LHCN-M2 (cell line): Measurements from ENCODE around the gene ALKAL2. TPM values are rescaled to one million over a fixed set of nuclear protein-coding genes. Genes with fewer than 3 reads are reported as not detected.
A peak's percentile ranks its signal among the peaks of the same experiment; 100 is the strongest.

Source experiments
- DNase-seq: peaks from one replicate; pipeline ENCODE4 v3.0.0-alpha.2; 2012; ENCODE audit warnings: low read depth
- total RNA-seq: library from RNA; depleted of rRNA; stranded (reverse); fragments of >200 nt; gene quantifications from 2 replicates; pipeline ENCODE4 v1.2.3, GENCODE V29; 2014

The ALKAL2 gene
- total RNA-seq, 1 experiment from 2014 or later, result not detected

DNA sequence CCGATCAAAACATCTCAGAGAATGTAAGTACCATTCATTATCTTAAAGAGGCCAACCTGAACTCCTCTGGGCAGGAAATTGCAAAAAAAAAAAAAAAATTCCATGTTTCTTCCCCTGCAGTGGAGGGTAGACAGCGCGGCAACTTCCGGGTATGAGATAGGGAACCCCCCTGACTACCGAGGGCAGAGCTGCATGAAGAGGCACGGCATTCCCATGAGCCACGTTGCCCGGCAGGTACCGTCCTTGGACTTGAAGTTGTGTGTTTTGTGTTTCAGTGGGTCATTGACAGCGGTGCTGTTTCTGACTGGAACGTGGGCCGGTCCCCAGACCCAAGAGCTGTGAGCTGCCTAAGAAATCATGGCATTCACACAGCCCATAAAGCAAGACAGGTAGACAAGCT, 16.0 kb downstream of the ALKAL2 start:
- DNase-seq, result no peak

DNA sequence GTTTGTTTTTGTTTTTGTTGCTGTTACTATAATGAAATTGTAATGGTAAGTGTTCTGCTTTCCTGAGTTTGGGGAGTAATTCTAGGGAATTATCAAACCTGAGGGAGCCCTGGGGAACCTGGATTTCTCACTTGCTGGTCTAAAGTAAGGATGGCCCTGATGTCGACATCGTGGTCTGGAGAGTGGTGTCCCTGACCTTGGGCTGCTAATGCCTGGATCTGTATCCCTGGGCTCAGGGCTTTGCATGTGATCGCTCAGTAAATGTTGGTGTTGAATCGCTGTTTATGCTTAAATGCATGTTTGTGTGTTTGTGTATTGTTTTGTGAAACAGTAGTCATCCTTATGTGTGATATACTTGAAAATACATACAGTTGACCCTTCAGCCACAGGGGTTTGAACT, 17.0 kb downstream of the ALKAL2 start:
- no peak for DNase-seq

DNA sequence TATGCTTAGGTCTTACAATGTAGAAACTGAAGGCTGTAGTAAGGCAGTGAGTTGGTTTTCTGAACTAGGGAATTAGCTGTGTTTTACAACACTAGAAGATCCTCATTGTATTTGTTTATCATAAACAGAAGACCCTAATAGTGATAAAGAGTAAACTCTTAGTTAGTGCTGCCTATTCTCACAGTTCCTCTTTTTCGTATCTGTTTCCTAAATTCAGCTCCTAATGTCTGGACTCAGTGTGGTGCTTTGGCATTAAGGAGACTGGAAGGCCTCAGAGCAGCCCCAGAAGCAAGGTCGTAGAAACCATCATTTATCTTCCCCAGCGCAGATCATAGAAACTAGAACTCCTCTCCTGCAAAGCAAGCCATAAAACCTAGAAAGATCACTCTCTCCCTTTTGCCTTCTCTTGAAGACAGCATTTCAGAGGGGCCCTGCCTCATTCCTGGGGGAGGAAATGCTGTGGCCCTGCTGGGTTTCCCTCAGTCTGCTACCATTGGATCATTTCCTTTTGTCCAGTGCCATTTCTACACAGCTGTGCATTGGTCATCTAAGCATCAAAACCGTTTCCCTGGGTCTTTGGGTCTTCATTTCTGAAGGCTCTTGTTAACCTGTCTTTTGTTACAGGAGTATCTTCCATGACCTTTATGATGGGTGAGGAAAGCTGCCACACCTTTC, 18.4 kb downstream of the ALKAL2 start:
- DNase-seq, result no peak

DNA sequence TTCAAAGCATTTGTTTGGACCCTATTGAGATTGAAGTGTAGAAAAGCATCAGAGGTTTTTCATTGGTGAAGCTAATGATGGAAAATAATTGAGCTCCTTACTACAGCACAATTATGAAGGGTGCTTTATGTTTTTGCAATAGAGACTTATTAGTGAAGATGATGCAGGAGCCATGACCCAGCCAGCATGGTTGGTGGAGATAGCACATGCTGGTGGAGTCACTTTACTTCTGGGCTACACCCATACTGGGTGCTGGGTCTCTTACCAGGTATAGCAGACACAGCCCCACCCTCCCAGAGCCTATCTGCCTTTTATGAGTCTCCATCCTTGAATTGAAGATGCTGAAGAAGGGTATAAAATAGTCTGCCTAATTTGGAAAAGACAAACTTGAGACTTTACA, 19.6 kb downstream of the ALKAL2 start:
- DNase-seq, result no peak

DNA sequence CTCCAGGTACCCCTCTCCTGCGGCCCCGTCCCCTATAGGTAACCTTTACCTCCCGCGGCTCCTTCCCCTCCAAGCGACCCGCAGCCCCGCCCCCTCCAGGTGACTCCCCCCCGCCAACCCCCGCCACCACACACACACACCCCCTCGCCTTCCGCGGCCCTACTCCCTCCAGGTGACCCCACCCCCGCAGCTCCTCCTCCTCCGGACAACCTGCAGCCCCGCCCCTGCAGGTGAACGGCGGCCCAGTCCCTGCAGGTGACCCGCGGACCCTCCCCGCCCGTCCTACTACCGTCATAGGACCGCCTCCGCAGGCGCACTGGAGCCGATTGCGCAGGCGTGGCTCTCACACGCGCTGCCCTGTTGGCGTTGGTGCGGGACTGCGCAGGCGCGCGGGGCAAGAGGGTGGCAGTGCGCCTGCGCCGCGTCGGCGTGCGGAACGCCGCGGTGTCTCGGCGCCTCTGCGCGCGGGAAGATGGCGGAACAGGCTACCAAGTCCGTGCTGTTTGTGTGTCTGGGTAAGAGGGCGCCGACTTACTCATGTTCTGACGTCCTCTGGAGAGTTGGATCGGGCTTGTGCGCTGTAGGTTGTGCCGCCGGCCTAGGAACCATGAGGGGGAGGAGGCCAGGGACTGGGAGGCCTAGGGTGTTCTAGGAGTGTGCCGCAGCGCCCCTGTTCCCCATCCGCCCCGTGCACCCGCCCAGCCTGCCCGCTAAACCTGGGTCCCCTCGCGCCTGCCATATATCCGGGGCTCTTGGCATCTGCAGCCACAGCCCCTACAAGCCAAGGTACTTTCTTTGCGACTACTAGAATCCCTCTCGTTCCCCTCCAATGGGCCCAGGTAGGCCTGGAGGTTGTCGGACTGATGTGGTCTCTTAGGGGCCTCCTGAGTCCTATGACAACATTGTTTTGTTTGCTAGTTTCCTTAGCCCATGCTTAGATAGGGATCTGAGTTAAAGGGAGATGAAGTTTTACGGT, 23.1 kb downstream of the ALKAL2 start, which contains the start of gene ACP1:
Gene ACP1, plus strand, starts transcription at position 455 of the 976 bp plus-strand sequence. Its CDS starts 18 bp downstream, at position 473.
- DNase-seq, result peak; percentile 88

DNA sequence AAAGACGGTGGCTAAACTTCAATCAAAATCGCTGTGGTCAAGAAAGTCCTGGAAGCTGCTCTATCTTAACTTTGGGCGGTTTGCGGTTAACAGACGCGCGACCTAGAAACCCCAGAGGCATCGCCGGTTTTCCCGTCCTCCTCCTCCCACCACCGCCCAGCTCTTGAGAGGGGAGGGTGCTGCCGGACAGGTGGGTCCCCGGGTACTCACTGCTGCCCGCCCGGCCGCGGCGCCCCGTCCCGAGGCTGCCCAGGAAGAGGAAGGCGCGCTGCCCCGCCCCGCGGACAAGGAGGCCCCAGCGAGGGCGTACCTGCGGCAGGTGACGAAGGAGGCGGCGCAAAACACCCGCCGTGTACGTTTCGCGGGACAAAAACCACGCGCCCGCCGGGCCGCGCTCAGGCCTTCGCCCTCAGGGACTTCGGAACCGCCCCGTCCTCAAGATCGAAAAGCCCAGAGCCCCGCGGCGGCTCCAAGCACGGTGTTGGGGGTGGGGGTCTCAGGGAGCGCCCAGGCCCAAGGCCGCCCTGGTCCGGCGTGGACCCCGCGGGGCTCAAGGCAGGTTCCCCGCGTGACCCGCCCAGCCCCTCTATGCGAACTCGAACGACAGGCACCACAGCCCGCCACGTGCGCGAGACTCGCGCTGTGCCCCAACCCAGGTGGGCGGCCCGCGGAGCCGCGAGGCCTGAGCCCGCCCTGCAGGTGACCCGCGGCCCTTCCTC, 24.0 kb downstream of the ALKAL2 start, which contains the start of gene SH3YL1:
Gene SH3YL1, minus strand, starts transcription at position 259 of the 719 bp plus-strand sequence. Its CDS starts 48 bp downstream, at position 211.
- no peak for DNase-seq

DNA sequence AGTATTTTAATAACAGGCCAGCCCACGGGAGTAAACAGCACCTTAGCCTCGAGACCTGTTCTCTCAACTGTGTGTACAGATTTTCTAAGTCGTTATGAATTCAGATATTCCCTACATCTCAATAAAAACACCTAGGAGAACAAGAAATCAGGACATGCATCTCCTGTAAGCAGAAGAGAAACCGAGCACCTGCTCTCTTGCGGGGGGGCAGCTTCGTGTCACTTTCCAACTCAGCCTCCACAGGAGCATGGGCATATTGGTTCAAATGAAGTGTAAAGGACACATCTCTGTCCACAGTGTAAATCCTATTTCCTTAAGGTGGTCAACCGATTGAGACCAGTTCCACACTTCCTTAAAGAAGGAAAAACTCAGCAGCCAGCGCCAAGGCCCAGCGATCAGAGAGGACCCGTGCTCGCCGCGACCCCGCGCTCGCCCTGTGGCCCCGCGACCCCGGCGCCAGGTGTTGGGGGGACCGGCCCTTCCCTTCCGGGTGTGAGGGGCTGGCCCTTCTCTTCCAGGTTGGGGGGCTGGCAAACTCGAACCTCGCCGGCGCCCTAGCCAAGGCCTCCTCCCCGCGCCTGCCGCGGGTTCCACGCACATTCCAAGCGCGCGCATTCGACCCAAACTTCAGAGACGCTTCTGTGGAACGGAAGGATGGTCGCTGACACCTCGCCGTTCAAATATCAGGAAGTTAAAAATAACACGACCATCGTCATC, 24.7 kb downstream of the ALKAL2 start:
- DNase-seq, result no peak

DNA sequence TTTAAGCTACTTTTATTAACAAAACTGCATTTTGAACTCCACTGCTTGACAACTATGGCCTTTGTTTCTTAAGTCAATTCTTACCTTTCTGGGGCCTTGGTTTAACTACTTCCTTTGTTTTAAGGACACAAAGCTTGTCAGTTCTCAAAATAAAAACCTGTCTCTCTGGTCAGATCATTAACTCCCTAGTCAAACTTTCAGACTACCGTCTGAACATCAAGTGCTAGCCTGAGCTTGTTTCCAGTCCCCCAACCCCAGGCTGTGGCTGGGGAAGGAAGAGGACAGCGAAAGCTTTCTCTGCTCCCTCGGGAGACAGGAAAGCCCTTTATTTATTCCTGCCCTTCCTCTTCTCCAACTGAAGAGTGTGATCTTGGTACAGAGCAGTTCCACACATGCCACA, 25.8 kb downstream of the ALKAL2 start:
- no peak for DNase-seq

DNA sequence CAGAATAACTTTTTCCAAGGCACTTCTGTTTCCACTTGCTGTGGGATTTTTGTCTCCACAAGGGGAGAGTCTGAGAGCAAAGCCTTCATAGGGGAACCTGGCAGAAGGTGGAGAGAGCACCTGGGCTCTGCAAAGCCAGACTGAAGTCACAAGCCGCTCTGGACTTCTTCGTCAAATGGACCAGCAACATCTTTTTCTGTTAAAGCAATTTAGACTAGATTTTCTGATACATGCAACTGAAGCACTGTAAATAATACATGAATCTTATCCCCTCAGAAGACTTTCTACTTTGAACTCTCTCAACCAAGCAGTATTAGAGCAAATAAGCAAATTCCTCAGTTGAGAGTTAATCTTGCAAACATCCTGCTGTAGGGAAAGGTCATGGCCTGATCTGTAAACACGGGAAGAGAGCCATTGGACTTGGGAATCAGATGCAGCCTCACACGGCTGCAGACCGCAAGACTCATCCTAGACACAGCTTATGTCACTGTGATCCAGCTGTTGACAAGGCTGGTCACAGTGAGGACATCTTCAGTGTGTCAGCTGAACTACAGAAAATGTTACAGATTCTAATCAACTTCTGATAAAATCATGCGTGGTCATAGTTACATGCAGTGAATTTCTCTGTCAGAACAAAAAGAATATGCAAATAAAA, 27.3 kb downstream of the ALKAL2 start:
- DNase-seq, result no peak

DNA sequence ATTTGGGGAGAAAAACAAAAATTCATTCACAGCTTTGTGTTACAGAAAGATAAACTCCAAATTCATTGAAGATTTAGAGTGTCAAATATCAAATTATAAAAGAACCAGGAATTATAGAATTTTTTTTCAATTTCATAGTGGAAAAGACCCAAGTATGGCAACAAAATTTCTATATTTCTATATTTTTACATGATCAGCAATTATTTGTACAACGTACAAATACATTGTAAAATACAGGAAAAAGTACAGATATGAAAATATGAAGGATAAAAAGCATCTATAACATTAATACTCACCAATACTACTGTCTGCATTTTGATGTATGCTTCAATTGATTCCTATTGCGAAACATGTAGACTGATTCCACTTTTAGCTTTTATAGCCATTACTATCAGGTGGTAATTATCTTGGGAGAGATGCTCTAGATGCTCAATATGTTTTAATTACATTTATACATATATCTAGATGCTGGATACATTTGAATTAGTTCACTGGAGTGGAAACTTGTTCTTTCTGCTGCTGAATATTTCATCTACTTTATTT, 28.0 kb downstream of the ALKAL2 start:
- no peak for DNase-seq

DNA sequence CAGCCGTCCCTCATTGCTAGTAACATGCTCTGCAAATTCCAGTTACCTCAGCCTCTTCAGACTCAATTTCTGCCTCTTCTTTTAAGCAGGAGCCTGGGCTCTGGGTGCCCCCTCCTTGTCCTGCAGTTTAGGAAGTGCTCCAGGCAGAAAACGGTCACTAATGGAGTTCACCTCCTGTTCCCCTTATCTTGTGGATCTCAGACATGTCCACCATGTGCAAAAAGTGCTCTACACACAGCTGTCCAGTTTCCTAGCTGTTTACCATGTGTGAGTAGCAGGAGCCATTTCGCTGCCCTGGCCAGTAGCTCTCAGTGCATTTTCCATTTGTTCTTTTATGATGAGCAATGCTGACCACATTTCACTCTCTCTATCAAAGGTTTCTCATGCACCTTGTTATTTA, 29.0 kb downstream of the ALKAL2 start:
- DNase-seq, result no peak

DNA sequence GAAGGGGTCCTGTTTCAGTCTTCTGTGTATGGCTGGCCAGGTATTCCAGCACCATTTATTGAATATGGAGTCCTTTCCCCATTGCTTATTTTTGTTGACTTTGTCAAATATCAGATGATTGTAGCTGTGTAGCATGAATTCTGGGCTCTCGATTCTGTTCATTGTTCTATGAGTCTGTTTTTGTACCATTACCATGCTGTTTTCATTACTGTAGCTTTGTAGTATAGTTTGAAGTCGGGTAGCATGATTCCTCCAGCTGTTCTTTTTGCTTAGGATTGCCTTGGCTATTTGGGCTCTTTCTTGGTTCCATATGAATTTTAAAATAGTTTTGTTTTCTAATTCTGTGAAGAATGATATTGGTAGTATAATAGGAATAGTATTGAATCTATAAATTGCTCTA, 30.0 kb downstream of the ALKAL2 start:
- no peak for DNase-seq

DNA sequence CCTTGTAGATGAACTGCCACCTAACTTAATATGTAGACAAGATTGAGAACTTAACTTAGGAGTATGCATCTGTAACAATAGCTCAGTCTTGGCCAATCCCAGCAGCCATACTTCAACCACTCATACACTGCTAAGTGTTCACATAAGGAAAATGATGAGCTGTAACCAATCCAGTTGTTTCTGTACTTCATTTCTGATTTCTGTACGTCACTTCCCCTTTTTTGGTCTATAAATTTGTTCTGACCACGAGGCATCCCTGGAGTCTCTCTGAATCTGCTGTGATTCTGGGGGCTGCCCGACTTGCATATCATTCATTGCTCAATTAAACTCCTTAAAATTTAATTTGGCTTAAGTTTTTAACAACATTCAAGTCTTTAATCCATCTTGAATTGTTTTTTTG, 30.5 kb downstream of the ALKAL2 start:
- no peak for DNase-seq

DNA sequence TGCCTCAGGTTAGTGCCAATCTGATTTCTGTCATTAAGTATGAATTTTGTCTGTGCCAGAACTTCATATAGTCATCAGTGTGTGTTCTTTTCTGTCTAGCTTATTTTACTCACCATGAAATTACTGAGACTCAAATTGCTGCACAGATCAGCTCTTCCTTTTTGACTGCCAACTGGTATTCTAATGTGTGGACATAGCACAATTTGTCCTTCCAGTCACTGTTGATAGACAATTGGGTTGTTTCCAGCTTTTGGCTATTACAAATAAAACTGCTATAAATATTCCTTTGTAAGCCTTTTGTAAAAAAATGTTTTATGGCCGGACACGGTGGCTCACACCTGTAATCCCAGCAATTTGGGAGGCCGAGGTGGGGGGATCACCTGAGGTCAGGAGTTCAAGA, 31.8 kb downstream of the ALKAL2 start:
- DNase-seq, result no peak

DNA sequence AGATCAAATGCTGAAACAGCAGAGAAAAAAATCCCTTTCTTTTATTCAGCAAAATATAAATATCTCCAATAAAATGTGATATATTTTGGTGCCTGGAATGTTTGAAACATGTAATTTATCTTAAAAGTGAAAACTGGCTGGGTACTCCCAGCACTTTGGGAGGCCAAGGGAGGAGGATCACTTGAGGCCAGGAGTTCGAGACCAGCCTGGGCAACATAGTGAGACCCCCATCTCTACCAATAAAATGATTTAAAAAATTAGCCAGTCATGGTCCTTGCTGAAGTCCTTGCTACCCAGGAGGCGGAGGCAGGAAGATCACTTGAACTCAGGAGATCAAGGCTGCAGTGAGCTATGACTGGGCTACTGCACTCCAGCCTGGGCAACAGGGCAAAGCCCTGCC, 32.7 kb downstream of the ALKAL2 start:
- DNase-seq, result no peak

DNA sequence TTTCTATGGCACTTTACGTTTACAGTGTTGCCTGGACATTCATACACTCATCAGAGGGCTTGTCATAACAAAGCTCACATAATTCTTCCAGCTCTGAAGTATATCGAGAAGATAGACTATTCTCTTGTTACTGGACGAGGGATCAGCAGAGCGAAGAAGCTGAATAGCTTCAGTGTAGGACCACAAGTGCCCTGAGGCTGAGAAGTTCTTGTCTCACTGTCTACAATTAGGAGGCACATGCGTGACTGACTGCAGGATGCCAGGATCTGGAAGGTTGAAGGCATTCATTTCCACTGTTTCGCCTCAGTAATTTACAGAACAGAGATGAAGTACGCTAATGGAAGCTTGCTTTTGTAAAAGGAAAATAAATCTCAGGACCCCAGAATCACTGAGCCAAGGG, 33.6 kb downstream of the ALKAL2 start:
- DNase-seq, result no peak

DNA sequence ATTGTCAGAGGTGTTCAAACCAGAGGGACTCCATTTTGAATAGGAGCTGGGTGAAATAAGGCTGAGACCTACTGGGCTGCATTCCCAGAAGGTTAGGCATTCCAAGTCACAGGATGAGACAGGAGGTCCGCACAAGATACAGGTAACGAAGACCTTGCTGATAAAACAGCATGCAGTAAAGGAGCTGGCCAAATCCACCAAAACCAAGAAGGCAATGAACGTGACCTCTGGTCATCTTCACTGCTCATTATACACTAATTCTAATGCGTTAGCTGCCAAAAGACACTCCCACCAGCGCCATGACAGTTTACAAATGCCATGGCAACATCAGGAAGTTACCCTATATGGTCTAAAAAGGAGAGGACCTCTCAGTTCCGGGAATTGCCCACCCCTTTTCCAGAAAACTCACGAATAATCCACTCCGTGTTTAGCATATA, 34.7 kb downstream of the ALKAL2 start:
- no peak for DNase-seq

DNA sequence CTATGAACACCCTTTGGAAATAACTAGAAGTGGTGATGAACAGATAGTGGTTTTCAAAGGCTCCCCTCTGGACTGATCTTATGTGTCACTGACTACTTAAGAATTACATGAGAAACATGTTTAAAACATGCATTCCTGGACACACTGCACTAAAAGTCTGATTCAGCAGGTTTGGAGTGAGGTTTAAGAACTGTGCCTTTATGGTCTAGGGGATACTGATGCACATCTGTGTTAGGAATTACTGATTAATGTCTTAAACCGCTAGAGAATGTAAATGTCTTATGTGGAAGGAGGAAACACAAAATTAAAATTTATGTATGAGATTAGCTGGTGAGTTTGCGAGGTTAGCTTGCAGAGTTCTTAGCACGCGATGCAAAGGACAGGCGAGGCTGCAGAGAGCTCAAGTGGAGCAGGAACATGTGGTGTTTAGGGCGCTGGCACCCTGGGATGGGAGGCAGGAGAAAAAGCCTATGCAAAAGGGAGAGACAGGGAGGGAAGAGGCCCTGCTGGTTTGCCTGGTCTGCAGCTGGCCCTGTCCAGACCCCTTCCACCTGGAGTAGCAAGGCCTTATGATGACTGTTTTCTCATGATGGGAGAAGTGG, 35.8 kb downstream of the ALKAL2 start:
- no peak for DNase-seq

DNA sequence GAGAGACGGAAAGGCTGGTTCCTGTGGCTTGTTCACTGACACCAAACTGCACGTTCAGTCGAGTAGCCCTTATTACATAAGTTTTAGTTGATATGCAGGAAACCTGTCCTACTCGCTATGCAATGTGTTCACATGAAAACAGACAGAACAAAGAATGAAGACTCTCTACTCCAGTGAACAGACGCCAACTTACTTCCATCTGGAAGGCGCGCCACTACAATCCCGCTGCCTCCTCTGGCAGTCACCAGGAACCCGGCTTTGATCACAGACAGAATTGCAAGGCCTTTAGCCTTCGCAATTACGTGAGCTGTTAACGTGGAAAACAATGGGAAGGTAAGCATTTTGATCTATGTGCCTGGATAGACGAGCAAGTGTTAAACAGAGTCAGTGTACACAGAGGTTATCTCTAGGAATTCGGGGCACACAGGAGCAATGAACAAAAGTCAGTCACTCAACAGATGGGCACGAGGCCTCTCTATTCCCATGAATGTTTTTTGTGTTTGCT, 38.3 kb downstream of the ALKAL2 start:
- no peak for DNase-seq

DNA sequence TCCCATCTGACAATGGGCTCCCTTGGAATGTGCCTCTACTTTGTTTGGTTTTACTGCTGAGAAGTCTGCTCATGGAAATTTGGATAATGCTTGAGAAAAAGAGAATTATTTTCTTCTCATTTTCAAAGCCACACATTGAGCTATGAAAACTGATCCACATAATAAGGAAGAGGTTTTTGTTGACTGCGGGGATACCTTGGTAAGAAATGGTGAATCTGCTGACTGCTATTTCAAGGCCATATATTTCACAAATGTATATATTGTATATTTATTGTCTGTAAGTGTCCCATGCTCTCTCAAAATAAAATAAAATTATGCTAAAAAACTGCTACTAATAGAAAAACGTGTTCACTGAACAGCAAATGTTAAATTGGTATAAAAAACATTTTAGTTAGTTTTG, 39.2 kb downstream of the ALKAL2 start:
- no peak for DNase-seq
